HepG2 (cell line): Measurements from ENCODE around the gene TUBGCP5. TPM values are rescaled to one million over a fixed set of nuclear protein-coding genes. Genes with fewer than 3 reads are reported as not detected.

Source experiments
- ARNT2 ChIP-seq: sonication (generic); formaldehyde crosslinking; IDR thresholded peaks from 2 replicates; pipeline ENCODE4 v1.8.0; 2022; ENCODE audit warnings: mild to moderate bottlenecking, low read depth, missing genetic modification reagents, moderate library complexity
- BATF2 ChIP-seq: sonication (generic); formaldehyde crosslinking; IDR thresholded peaks from 2 replicates; pipeline ENCODE4 v1.8.0; 2022; ENCODE audit warnings: mild to moderate bottlenecking, missing genetic modification reagents, moderate library complexity
- CHD4 ChIP-seq: fragments of 200-600 bp; sonication (generic); IDR thresholded peaks from 2 replicates; pipeline ENCODE4 v1.7.0; 2017; ENCODE audit warnings: mild to moderate bottlenecking, low read length, borderline replicate concordance
- EEA1 ChIP-seq: sonication (generic); formaldehyde crosslinking; IDR thresholded peaks from 2 replicates; pipeline ENCODE4 v1.5.1; 2020; ENCODE audit warnings: mild to moderate bottlenecking, missing genetic modification reagents, borderline replicate concordance
- EED ChIP-seq: sonication (generic); formaldehyde crosslinking; IDR thresholded peaks from 2 replicates; pipeline ENCODE4 v1.5.0; 2020; ENCODE audit warnings: mild to moderate bottlenecking, missing genetic modification reagents
- ELK4 ChIP-seq: sonication (generic); formaldehyde crosslinking; IDR thresholded peaks from 2 replicates; pipeline ENCODE4 v1.9.0; 2021; ENCODE audit warnings: missing genetic modification reagents, borderline replicate concordance
- FOSL1 ChIP-seq: sonication (generic); formaldehyde crosslinking; IDR thresholded peaks from 2 replicates; pipeline ENCODE4 v1.9.0; 2021; ENCODE audit warnings: missing genetic modification reagents, borderline replicate concordance
- MXD4 ChIP-seq: IDR thresholded peaks from 2 replicates; pipeline ENCODE4 v1.6.1; 2016; ENCODE audit warnings: mild to moderate bottlenecking, missing biosample characterization, missing genetic modification reagents
- NCOA2 ChIP-seq: sonication (generic); formaldehyde crosslinking; IDR thresholded peaks from 2 replicates; pipeline ENCODE4 v1.8.0; 2022; ENCODE audit warnings: inconsistent platforms
- PHB2 ChIP-seq: fragments of 450-650 bp; IDR thresholded peaks from 2 replicates; pipeline ENCODE4 v1.6.1; 2018; ENCODE audit not compliant: partially characterized antibody
- RNF2 ChIP-seq: fragments of 450-650 bp; conservative IDR thresholded peaks from 2 replicates; pipeline ENCODE4 v1.6.1; 2016; ENCODE audit warnings: low read depth
- SIX4 ChIP-seq: sonication (generic); formaldehyde crosslinking; IDR thresholded peaks from 2 replicates; pipeline ENCODE4 v1.4.0; 2020; ENCODE audit warnings: missing genetic modification reagents
- TOPORS ChIP-seq: sonication (generic); formaldehyde crosslinking; IDR thresholded peaks from 2 replicates; pipeline ENCODE4 v1.8.0; 2023; ENCODE audit warnings: mild to moderate bottlenecking, missing genetic modification reagents
- ZBTB2 ChIP-seq: sonication (generic); formaldehyde crosslinking; IDR thresholded peaks from 2 replicates; pipeline ENCODE4 v1.8.0; 2022; ENCODE audit warnings: low read depth, missing genetic modification reagents
- ZNF281 ChIP-seq: sonication (generic); formaldehyde crosslinking; IDR thresholded peaks from 2 replicates; pipeline ENCODE4 v1.4.0; 2020; ENCODE audit warnings: missing genetic modification reagents, borderline replicate concordance
- ZNF33B ChIP-seq: sonication (generic); formaldehyde crosslinking; IDR thresholded peaks from 2 replicates; pipeline ENCODE4 v1.5.1; 2020; ENCODE audit warnings: mild to moderate bottlenecking, missing genetic modification reagents
- ZNF557 ChIP-seq: sonication (generic); formaldehyde crosslinking; IDR thresholded peaks from 2 replicates; pipeline ENCODE4 v1.4.0; 2020; ENCODE audit warnings: missing genetic modification reagents
- ZNF749 ChIP-seq: sonication (generic); formaldehyde crosslinking; IDR thresholded peaks from 2 replicates; pipeline ENCODE4 v1.8.0; 2022; ENCODE audit warnings: mild to moderate bottlenecking, missing genetic modification reagents, moderate library complexity, borderline replicate concordance
- ZNF790 ChIP-seq: sonication (generic); formaldehyde crosslinking; IDR thresholded peaks from 2 replicates; pipeline ENCODE4 v1.8.0; 2022; ENCODE audit warnings: missing genetic modification reagents, mild to moderate bottlenecking, borderline replicate concordance
- ZXDC ChIP-seq: sonication (generic); formaldehyde crosslinking; IDR thresholded peaks from 2 replicates; pipeline ENCODE4 v1.5.0; 2020; ENCODE audit warnings: mild to moderate bottlenecking, missing genetic modification reagents
- polyA plus RNA-seq, 8 experiments: library from polyadenylated mRNA; depleted of rRNA in 3 of 8; stranded (reverse) in 7 of 8; unstranded in 1 of 8; fragments of >200 nt; fragmentation: Illumina TruSeq in 4 of 8; extraction: Trizol in 4 of 8; gene quantifications; 2 replicates each; pipeline versions ENCODE4 v1.2.1 to v1.2.3, GENCODE V29; 2011 to 2016; ENCODE audit warnings: low read depth in 4 of 8, missing spikeins in 1 of 8, mixed read lengths in 1 of 8; ENCODE audit not compliant: insufficient read depth in 1 of 8
- total RNA-seq, 5 experiments: library from RNA; depleted of rRNA; stranded (reverse); fragments of >200 nt; fragmentation: Illumina TruSeq; extraction: Trizol; gene quantifications; 2 replicates each; pipeline ENCODE4 v1.2.3, GENCODE V29; 2016; ENCODE audit warnings: low read depth in 1 of 5

Gene TUBGCP5
- total and polyA plus RNA-seq, 2 of the 13 experiments (the other 11 are each of a cell fraction or from before 2014, with no cell fraction given), result 7.2 to 25.0 TPM

GRCh38 chr15:23039143-23039916, at the start of gene TUBGCP5 (continued):
- TF ChIP-seq ZXDC (CRISPR knock-in tag) (peak; percentile 76; the same call in 1 of the 2 replicates), MXD4 (CRISPR knock-in tag) (peak; percentile 84), ZNF749 (0 out of 2 replicates have a peak, but pooled peaks have one; percentile 19), TOPORS (no peak), BATF2 (CRISPR knock-in tag) (no peak; the same call in 1 of the 2 replicates), ZNF281 (CRISPR knock-in tag) (no peak), ZNF790 (CRISPR knock-in tag) (no peak), CHD4 (no peak), EEA1 (no peak; the same call in 1 of the 2 replicates), SIX4 (0 out of 2 replicates have a peak, but pooled peaks have one; percentile 45), EED (no peak), PHB2 (no peak), NCOA2 (CRISPR knock-in tag) (peak; percentile 34; the same call in 1 of the 2 replicates), RNF2 (peak; percentile 38; the same call in 1 of the 2 replicates), ZNF33B (CRISPR knock-in tag) (no peak), ELK4 (CRISPR knock-in tag) (no peak), ZNF557 (CRISPR knock-in tag) (no peak), ARNT2 (CRISPR knock-in tag) (peak; percentile 99; the same call in 1 of the 2 replicates), FOSL1 (CRISPR knock-in tag) (no peak), ZBTB2 (CRISPR knock-in tag) (peak; percentile 57; the same call in 1 of the 2 replicates)
